NCI-H226 (cell line): ENCODE measurements around the gene IGF2BP2.

ENCODE experiments used
- DNase-seq: peaks from one replicate; pipeline ENCODE4 v3.0.0-alpha.2; 2015

The IGF2BP2 gene

GRCh38 chr3:185732782-185733181, 92.1 kb downstream of the IGF2BP2 start:
- DNase-seq = peak; percentile 96

- no peak for DNase-seq
These were observed 94.3 kb downstream of the IGF2BP2 start for GRCh38 chr3:185730550-185730949.

GRCh38 chr3:185729337-185730055, 95.3 kb downstream of the IGF2BP2 start:
- peak; percentile 73 for DNase-seq

- no peak for DNase-seq
These were observed 96.1 kb downstream of the IGF2BP2 start for GRCh38 chr3:185728630-185729336.

- no peak for DNase-seq
These were observed 97.0 kb downstream of the IGF2BP2 start for GRCh38 chr3:185727873-185728272.

GRCh38 chr3:185726254-185726967, 98.4 kb downstream of the IGF2BP2 start:
- no peak for DNase-seq

- DNase-seq = no peak
These were observed 100.1 kb downstream of the IGF2BP2 start for GRCh38 chr3:185724761-185725160.

GRCh38 chr3:185724251-185724650, 100.6 kb downstream of the IGF2BP2 start:
- DNase-seq = no peak

GRCh38 chr3:185722881-185723280, 102.0 kb downstream of the IGF2BP2 start:
- no peak for DNase-seq

GRCh38 chr3:185721970-185722369, 102.9 kb downstream of the IGF2BP2 start:
- no peak for DNase-seq

- no peak for DNase-seq
These were observed 104.5 kb downstream of the IGF2BP2 start for GRCh38 chr3:185720326-185720725.

GRCh38 chr3:185718736-185719593, 105.9 kb downstream of the IGF2BP2 start:
- no peak for DNase-seq

- DNase-seq = no peak
These were observed 107.0 kb downstream of the IGF2BP2 start for GRCh38 chr3:185717627-185718402.

- DNase-seq = peak; percentile 57
These were observed 107.7 kb downstream of the IGF2BP2 start for GRCh38 chr3:185717121-185717520.

GRCh38 chr3:185716436-185717108, 108.3 kb downstream of the IGF2BP2 start:
- peak; percentile 39 for DNase-seq

GRCh38 chr3:185715091-185715490, 109.8 kb downstream of the IGF2BP2 start:
- DNase-seq = peak; percentile 93

GRCh38 chr3:185714085-185714484, 110.8 kb downstream of the IGF2BP2 start:
- no peak for DNase-seq

GRCh38 chr3:185713015-185713414, 111.8 kb downstream of the IGF2BP2 start:
- DNase-seq = no peak

GRCh38 chr3:185712337-185712736, 112.5 kb downstream of the IGF2BP2 start:
- DNase-seq = peak; percentile 60

- peak; percentile 23 for DNase-seq
These were observed 113.5 kb downstream of the IGF2BP2 start for GRCh38 chr3:185711255-185711870.
